IPS-20b (cell line): ENCODE measurements around the gene C17orf113.
A peak's percentile ranks its signal among the peaks of the same experiment; 100 is the strongest.
"Not testable (repeated sequence)": the region's sequence is repeated elsewhere in the genome, so short reads cannot be mapped to it uniquely, and the experiment has no call there.

Experiments used
- H3K27ac ChIP-seq: one replicate; pipeline ENCODE4 v1.5.1; 2013; ENCODE audit warnings: low read length
- H3K27me3 ChIP-seq: 2 replicates; pipeline ENCODE4 v1.6.1; 2013; ENCODE audit warnings: mild to moderate bottlenecking, low read length, inconsistent platforms; ENCODE audit not compliant: insufficient read depth
- H3K36me3 ChIP-seq: 2 replicates; pipeline ENCODE4 v1.6.1; 2013; ENCODE audit warnings: low read depth, mild to moderate bottlenecking, inconsistent platforms, low read length, moderate library complexity; ENCODE audit not compliant: insufficient read depth
- H3K4me1 ChIP-seq: 2 replicates; pipeline ENCODE4 v1.6.1; 2013; ENCODE audit warnings: mild to moderate bottlenecking, control low read depth, inconsistent platforms, low read length, moderate library complexity; ENCODE audit not compliant: insufficient read depth
- H3K4me3 ChIP-seq: 2 replicates; pipeline ENCODE4 v1.5.1; 2013; ENCODE audit warnings: mild to moderate bottlenecking, low read length, inconsistent platforms
- H3K9ac ChIP-seq: 2 replicates; pipeline ENCODE4 v1.6.1; 2013; ENCODE audit warnings: low read depth, mild to moderate bottlenecking, inconsistent platforms, low read length, moderate library complexity
- H3K9me3 ChIP-seq: 2 replicates; pipeline ENCODE4 v1.6.1; 2013; ENCODE audit warnings: mild to moderate bottlenecking, low read depth, low read length, inconsistent platforms; ENCODE audit not compliant: insufficient read depth

The C17orf113 gene

GRCh38 chr17:42034059-42034458, 16.3 kb downstream of the C17orf113 start:
- Histone ChIP-seq H3K4me3 (no peak overlapping the region), H3K9me3 (no peaks in the 10 kb centered on the region), H3K4me1 (no peaks in the 10 kb centered on the region), H3K27me3 (no peaks in the 10 kb centered on the region), H3K36me3 (no peaks in the 10 kb centered on the region), H3K27ac (no peak overlapping the region), H3K9ac (no peak overlapping the region)

- Histone ChIP-seq H3K4me1 (peaks cover 10% of the 10 kb centered on the region), H3K4me3 (no peak overlapping the region), H3K27ac (no peak overlapping the region), H3K9me3 (no peaks in the 10 kb centered on the region), H3K9ac (no peak overlapping the region), H3K27me3 (no peaks in the 10 kb centered on the region), H3K36me3 (no peaks in the 10 kb centered on the region)
Observed at GRCh38 chr17:42031584-42031983, 18.8 kb downstream of the C17orf113 start.

GRCh38 chr17:42028791-42029127, 21.6 kb downstream of the C17orf113 start:
- Histone ChIP-seq H3K4me1 (peaks cover 12% of the 10 kb centered on the region), H3K9ac (no peak overlapping the region), H3K27me3 (no peaks in the 10 kb centered on the region), H3K9me3 (no peaks in the 10 kb centered on the region), H3K36me3 (peaks cover 16% of the 10 kb centered on the region), H3K4me3 (no peak overlapping the region), H3K27ac (no peak overlapping the region)

GRCh38 chr17:42027961-42028790, 22.2 kb downstream of the C17orf113 start:
- H3K27me3 ChIP-seq = no peaks in the 10 kb centered on the region
- peaks cover 12% of the 10 kb centered on the region for H3K4me1 ChIP-seq
- no peaks in the 10 kb centered on the region for H3K9me3 ChIP-seq
- no peak overlapping the region for H3K27ac ChIP-seq
- H3K9ac ChIP-seq = peak overlapping the region; percentile 6; the same call in 1 of the 2 replicates
- H3K4me3 ChIP-seq = no peak overlapping the region
- H3K36me3 ChIP-seq = peaks cover 22% of the 10 kb centered on the region

- no peak overlapping the region for H3K27ac ChIP-seq
- no peak overlapping the region for H3K4me3 ChIP-seq
- H3K9me3 ChIP-seq = no peaks in the 10 kb centered on the region
- no peak overlapping the region for H3K9ac ChIP-seq
- H3K36me3 ChIP-seq = peaks cover 28% of the 10 kb centered on the region
- H3K4me1 ChIP-seq = peaks cover 12% of the 10 kb centered on the region
- H3K27me3 ChIP-seq = no peaks in the 10 kb centered on the region
Observed at GRCh38 chr17:42027590-42027889, 22.9 kb downstream of the C17orf113 start.

- no peak overlapping the region for H3K27ac ChIP-seq
- H3K36me3 ChIP-seq = peaks cover 34% of the 10 kb centered on the region
- no peak overlapping the region for H3K9ac ChIP-seq
- H3K27me3 ChIP-seq = no peaks in the 10 kb centered on the region
- H3K4me3 ChIP-seq = no peak overlapping the region
- H3K4me1 ChIP-seq = peaks cover 12% of the 10 kb centered on the region
- no peaks in the 10 kb centered on the region for H3K9me3 ChIP-seq
Observed at GRCh38 chr17:42026857-42027589, 23.4 kb downstream of the C17orf113 start.

GRCh38 chr17:42025936-42026335, 24.5 kb downstream of the C17orf113 start:
- Histone ChIP-seq H3K27me3 (no peaks in the 10 kb centered on the region), H3K4me1 (peaks cover 15% of the 10 kb centered on the region), H3K4me3 (no peak overlapping the region), H3K9me3 (no peaks in the 10 kb centered on the region), H3K9ac (no peak overlapping the region), H3K36me3 (peaks cover 42% of the 10 kb centered on the region), H3K27ac (no peak overlapping the region)

- no peak overlapping the region for H3K27ac ChIP-seq
- H3K9me3 ChIP-seq = no peaks in the 10 kb centered on the region
- peaks cover 15% of the 10 kb centered on the region for H3K4me1 ChIP-seq
- H3K9ac ChIP-seq = no peak overlapping the region
- peaks cover 42% of the 10 kb centered on the region for H3K36me3 ChIP-seq
- no peaks in the 10 kb centered on the region for H3K27me3 ChIP-seq
- H3K4me3 ChIP-seq = no peak overlapping the region
Observed at GRCh38 chr17:42025191-42025579, 25.2 kb downstream of the C17orf113 start.

- Histone ChIP-seq H3K9ac (no peak overlapping the region), H3K4me3 (no peak overlapping the region), H3K9me3 (no peaks in the 10 kb centered on the region), H3K36me3 (peaks cover 42% of the 10 kb centered on the region), H3K27me3 (no peaks in the 10 kb centered on the region), H3K27ac (no peak overlapping the region), H3K4me1 (peaks cover 15% of the 10 kb centered on the region)
Observed at GRCh38 chr17:42023524-42024349, 26.7 kb downstream of the C17orf113 start.

GRCh38 chr17:42020845-42021244, 29.6 kb downstream of the C17orf113 start:
- Histone ChIP-seq H3K4me3 (peak overlapping the region; percentile 84), H3K36me3 (peaks cover 40% of the 10 kb centered on the region), H3K9ac (peak overlapping the region; percentile 95; the same call in 1 of the 2 replicates)
- H3K9me3 ChIP-seq, H3K27ac ChIP-seq, H3K4me1 ChIP-seq, H3K27me3 ChIP-seq: not testable (repeated sequence)

- peak within 1 kb of the TSS; percentile 95 for H3K9ac ChIP-seq
- H3K27me3 ChIP-seq = no peaks in the 10 kb centered on the region
- peak within 1 kb of the TSS; percentile 84 for H3K4me3 ChIP-seq
- H3K9me3 ChIP-seq = no peaks in the 10 kb centered on the region
- peaks cover 8% of the 10 kb centered on the region; the same call in 1 of the 2 replicates for H3K4me1 ChIP-seq
- H3K36me3 ChIP-seq = peaks cover 37% of the 10 kb centered on the region
- H3K27ac ChIP-seq = peak within 1 kb of the TSS; percentile 30
Observed at GRCh38 chr17:42019509-42020404, 30.6 kb downstream of the C17orf113 start, which contains the start of gene NKIRAS2. Gene NKIRAS2, plus strand, starts transcription at chr17:42020090. Its CDS starts 1,488 bp downstream, at chr17:42021578.
